Measurements from ENCODE around the gene ZFP92. TPM values are rescaled to one million over a fixed set of nuclear protein-coding genes. Genes with fewer than 3 reads are reported as not detected.

ZFP92 gene
- total RNA-seq, 1 donor from 2014 or later, result 0.25 TPM

DNA sequence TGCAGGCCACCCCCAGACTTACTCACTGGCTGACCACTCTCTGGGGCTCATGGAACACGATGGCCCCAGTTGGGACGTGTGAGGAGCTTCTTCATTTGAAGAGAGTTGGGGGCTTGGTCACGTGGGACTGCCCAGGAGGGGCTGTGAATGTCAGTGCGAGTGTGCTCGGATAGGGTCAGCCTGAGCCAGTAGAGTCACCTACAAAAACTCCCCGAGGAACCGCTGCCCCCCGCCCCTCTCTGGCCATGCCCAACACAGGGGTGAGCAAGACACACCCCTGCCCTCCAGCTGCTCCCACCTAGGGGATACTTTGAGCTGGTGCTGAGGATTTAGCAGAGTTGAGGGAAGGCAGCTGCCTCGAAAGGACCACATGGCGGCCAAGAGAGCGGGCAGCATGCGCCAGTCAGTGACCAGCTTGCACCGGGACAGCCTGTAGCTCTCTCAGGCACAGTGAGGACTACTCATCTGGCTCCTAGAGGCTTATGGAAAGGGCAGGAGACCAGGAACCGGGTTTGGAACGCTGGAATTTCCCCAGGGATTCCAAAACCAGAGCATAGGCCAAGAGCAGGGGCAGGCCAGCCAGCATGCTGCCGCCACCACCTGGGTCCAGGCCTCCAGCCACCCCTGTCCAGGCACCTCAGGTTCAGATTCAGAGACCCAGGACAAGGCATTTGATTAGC is 18.5 kb upstream of the ZFP92 start:
- Histone ChIP-seq H3K27me3 (no peaks in the 10 kb centered on the region), H3K27ac (no peak overlapping the region), H3K4me1 (no peaks in the 10 kb centered on the region), H3K36me3 (no peaks in the 10 kb centered on the region), H3K4me3 (no peak overlapping the region), H3K9me3 (no peaks in the 10 kb centered on the region)
- TF ChIP-seq POLR2A (IDR thresholded peaks at IDR 0.05), result no peak
- TF ChIP-seq POLR2AphosphoS5 (IDR thresholded peaks at IDR 0.05; ENCODE audit: insufficient read depth in 1 of 2, low read depth in 1 of 2), result no peak
- no peak for TF ChIP-seq CTCF (IDR thresholded peaks at IDR 0.05)
- intact Hi-C loops (cut with DNase I), result no loop called here
- DNase-seq (ENCODE audit: extremely low spot score in 2 of 2), result no peak

DNA sequence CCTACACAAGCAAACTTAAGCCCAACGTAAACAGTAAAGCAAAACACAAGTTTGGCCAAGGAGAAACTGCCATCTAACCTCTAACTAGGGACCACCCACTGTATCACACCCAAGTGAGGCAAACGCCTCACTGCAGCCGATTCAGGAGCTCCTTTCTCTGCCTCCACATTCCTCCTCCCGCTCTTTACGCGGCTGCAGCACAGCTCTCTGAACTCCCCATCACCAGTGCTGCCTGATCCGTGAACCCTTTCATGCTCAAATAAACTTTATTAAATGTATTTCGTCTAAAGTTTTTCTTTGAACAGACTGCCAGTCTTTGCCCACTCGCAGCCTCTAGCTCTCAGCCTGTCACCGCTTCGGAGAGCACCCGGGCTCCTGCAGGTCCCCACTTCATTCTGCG is 16.7 kb upstream of the ZFP92 start:
- Histone ChIP-seq H3K4me1 (no peaks in the 10 kb centered on the region), H3K4me3 (no peak overlapping the region), H3K9me3 (no peaks in the 10 kb centered on the region), H3K27ac (no peak overlapping the region), H3K36me3 (no peaks in the 10 kb centered on the region), H3K27me3 (no peaks in the 10 kb centered on the region)
- DNase-seq (ENCODE audit: extremely low spot score in 2 of 2), result no peak
- no peak for TF ChIP-seq POLR2A (IDR thresholded peaks at IDR 0.05)
- intact Hi-C loops (cut with DNase I), result no loop called here

DNA sequence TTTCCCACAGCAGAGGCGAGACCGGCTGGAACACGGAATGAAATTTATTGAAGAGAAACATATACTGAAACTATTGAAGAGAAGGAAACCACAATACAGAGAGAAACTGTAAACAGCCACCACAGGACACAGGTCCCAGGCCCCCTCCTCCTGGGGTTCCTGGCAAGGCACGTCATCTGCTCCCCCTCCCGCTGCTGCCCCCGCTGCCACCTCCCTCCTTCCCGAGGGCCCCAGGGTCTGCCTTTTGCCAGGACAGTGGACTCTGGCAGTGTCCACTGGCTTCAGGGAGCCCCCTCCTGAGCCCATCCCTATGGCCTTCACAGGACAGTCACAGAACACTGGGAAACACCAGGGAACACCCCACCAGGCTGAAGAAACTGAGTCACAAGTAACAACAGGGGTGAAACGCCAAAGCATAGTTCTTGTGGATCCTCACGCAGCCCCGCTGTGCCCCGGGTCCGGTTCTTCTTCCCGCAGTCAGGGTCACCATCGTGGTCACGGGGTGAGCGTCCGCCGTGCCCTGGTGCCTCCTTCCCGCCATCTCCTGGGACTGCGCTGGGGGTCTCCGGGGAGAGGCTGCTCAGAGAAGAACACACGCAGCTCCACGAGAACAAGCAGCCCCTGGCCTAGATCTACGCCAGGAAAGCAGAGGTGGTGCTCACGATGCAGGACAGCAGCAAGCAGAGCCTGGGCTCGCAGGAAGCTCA is 15.5 kb upstream of the ZFP92 start:
- Histone ChIP-seq H3K27ac (no peak overlapping the region), H3K4me3 (no peak overlapping the region), H3K9me3 (no peaks in the 10 kb centered on the region), H3K4me1 (no peaks in the 10 kb centered on the region), H3K36me3 (no peaks in the 10 kb centered on the region), H3K27me3 (no peaks in the 10 kb centered on the region)
- intact Hi-C loops (cut with DNase I), result no loop called here
- no peak for DNase-seq (ENCODE audit: extremely low spot score in 2 of 2)
- TF ChIP-seq POLR2A (IDR thresholded peaks at IDR 0.05) (no peak), CTCF (IDR thresholded peaks at IDR 0.05) (no peak), POLR2AphosphoS5 (IDR thresholded peaks at IDR 0.05; ENCODE audit: insufficient read depth in 1 of 2, low read depth in 1 of 2) (no peak)

DNA sequence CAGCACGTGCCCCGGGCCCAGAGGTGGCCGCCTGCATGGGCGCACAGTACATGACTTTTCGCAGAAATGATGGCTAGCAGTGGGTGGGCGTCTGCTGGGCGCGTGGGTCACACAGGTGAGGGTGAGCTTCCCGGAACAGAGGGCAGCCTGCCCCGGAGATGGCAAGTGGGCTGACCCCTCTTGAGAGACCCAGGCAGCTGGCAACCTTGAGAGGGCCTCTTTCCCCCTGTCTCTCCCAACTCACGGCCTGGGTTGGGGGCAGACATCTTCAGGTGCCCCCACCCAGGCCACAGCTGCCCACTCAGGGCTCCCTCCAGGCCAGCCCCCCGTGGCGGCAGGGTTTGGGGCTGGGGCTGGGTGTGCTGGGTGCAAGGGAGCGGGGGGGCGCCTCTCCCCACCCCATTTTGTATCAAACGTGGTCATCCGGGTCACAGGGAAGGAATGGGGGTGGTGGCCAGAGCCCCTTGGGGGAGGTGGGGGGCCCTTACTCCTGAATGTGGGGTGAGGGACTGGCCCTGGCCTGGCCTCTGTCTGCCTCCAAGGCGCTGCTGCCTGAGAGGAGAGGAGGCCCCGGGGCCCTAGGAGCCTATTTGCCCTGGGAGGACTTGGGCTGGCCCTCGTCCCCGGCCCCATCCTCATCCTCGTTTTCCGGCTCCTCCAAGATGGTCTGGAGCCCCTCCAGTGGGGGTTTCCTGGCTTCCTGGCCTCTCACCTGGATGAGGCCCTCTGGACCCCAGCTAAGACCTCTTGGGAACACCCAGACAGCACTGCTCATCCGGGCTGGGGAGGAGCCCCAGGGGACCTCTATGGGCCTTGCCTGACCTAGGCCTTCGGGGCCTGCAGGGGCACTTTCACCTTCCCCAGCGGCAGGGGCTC is 14.7 kb upstream of the ZFP92 start:
- no peak for TF ChIP-seq CTCF (IDR thresholded peaks at IDR 0.05)
- no peak for TF ChIP-seq POLR2A (IDR thresholded peaks at IDR 0.05)
- no peak for TF ChIP-seq POLR2AphosphoS5 (IDR thresholded peaks at IDR 0.05; ENCODE audit: insufficient read depth in 1 of 2, low read depth in 1 of 2)
- intact Hi-C loops (cut with DNase I), result no loop called here
- no peaks in the 10 kb centered on the region for H3K27me3 ChIP-seq
- H3K27ac ChIP-seq, result no peak overlapping the region
- H3K36me3 ChIP-seq, result no peaks in the 10 kb centered on the region
- DNase-seq (ENCODE audit: extremely low spot score in 2 of 2), result no peak
- H3K4me3 ChIP-seq, result no peak overlapping the region
- H3K4me1 ChIP-seq, result no peaks in the 10 kb centered on the region
- no peaks in the 10 kb centered on the region for H3K9me3 ChIP-seq

DNA sequence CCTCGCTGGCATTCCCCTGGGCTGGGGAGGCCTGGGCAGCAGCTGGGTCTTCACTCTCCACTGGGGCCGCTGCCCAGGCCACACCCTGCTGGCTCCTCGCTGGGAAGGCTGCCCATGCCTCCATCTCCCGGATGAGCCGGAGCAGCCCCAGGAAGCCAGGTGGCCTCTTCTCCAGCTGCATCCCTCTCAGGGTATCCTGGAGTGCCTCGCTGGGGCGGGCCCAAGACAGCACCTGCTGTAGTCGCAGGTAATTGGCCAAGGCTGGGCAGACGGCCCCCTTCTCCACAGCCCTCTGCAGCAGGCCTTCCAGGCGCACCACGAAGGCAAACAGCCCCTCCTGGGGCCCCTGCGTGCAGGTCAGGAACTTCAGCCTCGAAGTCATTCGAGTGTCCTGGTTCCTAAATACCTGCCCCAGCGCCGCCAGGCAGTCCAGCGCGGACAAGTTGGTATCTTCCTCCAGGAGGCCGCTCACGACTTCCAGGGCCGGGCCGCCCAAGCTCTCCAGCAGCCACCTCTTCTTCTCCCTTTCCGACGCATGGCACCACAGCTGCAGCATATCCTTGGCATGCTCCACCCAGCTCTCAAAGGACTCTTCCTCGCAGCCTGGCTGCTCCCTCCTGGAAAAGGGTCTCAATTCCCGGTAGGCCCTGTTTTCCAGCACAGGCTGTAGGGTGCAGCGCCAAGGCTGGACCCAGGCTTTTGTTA is 13.9 kb upstream of the ZFP92 start:
- intact Hi-C loops (cut with DNase I), result no loop called here
- no peaks in the 10 kb centered on the region for H3K27me3 ChIP-seq
- no peaks in the 10 kb centered on the region for H3K4me1 ChIP-seq
- H3K4me3 ChIP-seq, result no peak overlapping the region
- DNase-seq (ENCODE audit: extremely low spot score in 2 of 2), result no peak
- no peak overlapping the region for H3K27ac ChIP-seq
- no peaks in the 10 kb centered on the region for H3K36me3 ChIP-seq
- TF ChIP-seq POLR2A (IDR thresholded peaks at IDR 0.05) (no peak), CTCF (IDR thresholded peaks at IDR 0.05) (no peak), POLR2AphosphoS5 (IDR thresholded peaks at IDR 0.05; ENCODE audit: insufficient read depth in 1 of 2, low read depth in 1 of 2) (no peak)
- H3K9me3 ChIP-seq, result no peaks in the 10 kb centered on the region
